GM06990 (cell line): ENCODE data around the gene ARHGAP24.

Experiments
- DNase-seq: peaks from one replicate; pipeline ENCODE4 v3.0.0-alpha.2; 2011; ENCODE audit not compliant: insufficient read length; ENCODE audit errors: extremely low read depth
- H3K27me3 ChIP-seq: replicated peaks from 2 replicates; pipeline ENCODE4 v1.6.0; 2011; ENCODE audit warnings: low read length; ENCODE audit not compliant: control insufficient read depth, insufficient read depth
- H3K36me3 ChIP-seq: 2 replicates; pipeline ENCODE4 v1.5.1; 2011; ENCODE audit warnings: low read length; ENCODE audit not compliant: control insufficient read depth, insufficient read depth
- H3K4me3 ChIP-seq: replicated peaks from 2 replicates; pipeline ENCODE4 v1.5.1; 2011; ENCODE audit warnings: low read depth, mild to moderate bottlenecking, control low read depth, low read length
- TF ChIP-seq, protein P1 (sequence below): IDR thresholded peaks from 2 replicates; pipeline ENCODE4 v1.5.1; 2011; ENCODE audit warnings: low read length, control low read depth, mild to moderate bottlenecking, inconsistent platforms; ENCODE audit not compliant: insufficient read depth, poor library complexity, severe bottlenecking

The ARHGAP24 gene

DNA sequence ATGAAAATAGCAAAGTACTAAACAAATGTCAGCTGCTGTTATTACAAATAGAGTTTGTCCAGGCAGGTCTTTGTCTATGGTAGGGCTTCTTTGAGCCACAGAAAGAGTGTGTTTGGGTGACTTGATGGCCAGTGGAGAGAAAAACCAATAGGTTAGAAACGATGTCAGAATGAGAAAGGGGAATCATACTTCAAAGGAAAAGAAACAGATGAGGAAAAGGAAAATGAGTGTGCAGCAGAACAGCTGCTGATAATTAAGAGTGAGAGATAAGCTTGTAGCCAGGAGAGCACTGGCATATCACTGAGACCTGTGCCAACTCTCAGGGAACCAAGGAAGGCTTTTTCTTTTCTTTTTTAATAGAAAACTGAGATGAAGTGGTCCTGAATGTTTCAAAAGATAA lies 257.2 kb downstream of the ARHGAP24 start:
- Histone ChIP-seq H3K36me3 (no peaks in the 10 kb centered on the region), H3K27me3 (no peaks in the 10 kb centered on the region), H3K4me3 (no peak overlapping the region)
- DNase-seq = no peak
- TF ChIP-seq, protein P1, sequence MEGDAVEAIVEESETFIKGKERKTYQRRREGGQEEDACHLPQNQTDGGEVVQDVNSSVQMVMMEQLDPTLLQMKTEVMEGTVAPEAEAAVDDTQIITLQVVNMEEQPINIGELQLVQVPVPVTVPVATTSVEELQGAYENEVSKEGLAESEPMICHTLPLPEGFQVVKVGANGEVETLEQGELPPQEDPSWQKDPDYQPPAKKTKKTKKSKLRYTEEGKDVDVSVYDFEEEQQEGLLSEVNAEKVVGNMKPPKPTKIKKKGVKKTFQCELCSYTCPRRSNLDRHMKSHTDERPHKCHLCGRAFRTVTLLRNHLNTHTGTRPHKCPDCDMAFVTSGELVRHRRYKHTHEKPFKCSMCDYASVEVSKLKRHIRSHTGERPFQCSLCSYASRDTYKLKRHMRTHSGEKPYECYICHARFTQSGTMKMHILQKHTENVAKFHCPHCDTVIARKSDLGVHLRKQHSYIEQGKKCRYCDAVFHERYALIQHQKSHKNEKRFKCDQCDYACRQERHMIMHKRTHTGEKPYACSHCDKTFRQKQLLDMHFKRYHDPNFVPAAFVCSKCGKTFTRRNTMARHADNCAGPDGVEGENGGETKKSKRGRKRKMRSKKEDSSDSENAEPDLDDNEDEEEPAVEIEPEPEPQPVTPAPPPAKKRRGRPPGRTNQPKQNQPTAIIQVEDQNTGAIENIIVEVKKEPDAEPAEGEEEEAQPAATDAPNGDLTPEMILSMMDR = no peak

DNA sequence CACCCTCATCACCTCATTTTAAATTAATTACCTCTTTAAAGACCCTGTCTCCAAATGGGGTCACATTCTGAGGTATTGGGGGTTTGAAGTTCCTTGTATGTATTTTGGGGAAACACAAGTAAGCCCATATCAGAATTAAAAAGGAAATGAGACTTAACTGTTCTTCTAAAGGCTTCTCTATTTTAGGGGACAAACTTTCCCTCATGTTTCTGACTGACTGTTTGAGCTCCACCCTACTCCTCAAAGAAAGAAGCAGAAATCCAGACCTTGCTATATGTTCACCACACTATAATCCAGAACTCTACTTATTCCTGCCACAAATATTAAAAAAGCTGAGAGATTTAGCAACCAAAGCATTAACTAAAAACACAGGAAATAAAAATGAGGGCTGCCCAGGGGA lies 258.8 kb downstream of the ARHGAP24 start:
- Histone ChIP-seq H3K36me3 (no peaks in the 10 kb centered on the region), H3K4me3 (no peak overlapping the region), H3K27me3 (no peaks in the 10 kb centered on the region)
- DNase-seq = no peak
- TF ChIP-seq, protein P1 = no peak

DNA sequence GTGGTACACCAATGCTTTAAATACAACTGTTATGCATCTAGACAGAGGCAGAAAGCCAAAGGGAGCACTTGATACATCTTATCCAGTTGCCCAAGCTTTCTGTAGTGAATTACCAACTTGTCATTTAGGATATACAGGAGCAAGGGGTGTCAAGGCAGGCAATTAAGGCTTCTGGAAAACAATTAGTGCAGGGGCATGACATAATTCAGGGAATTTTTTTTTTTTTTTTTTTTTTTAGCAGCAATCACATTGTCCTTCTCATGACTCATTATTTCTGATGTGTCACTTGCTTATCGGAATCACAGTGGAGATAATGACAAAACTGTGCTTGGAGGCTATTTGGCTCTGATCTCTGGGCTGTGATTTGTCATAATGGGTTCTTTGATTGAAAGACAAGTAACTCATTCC lies 259.5 kb downstream of the ARHGAP24 start:
- no peak overlapping the region for H3K4me3 ChIP-seq
- H3K36me3 ChIP-seq = no peaks in the 10 kb centered on the region
- no peaks in the 10 kb centered on the region for H3K27me3 ChIP-seq
- TF ChIP-seq, protein P1 = no peak
- DNase-seq = no peak

DNA sequence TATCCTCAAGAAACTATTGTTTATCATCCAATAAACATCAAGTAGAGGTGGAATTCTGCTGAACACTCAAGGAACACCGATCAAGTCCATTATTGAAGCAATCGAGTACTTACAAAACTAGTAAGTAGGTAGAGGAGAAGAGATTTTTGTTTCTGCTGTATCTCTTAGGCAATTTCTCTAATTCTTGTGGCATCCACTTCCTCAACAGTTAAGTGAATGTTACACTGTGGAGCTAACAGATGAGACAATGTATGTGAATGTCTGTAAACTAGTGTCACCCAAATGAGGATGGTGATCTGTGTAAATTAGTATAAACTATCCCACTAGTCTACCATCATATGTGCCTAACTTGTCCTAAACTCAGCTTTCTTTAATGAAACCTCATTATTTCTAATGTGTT lies 261.6 kb downstream of the ARHGAP24 start:
- no peak for DNase-seq
- Histone ChIP-seq H3K36me3 (no peaks in the 10 kb centered on the region), H3K27me3 (no peaks in the 10 kb centered on the region), H3K4me3 (no peak overlapping the region)
- TF ChIP-seq, protein P1 = no peak

DNA sequence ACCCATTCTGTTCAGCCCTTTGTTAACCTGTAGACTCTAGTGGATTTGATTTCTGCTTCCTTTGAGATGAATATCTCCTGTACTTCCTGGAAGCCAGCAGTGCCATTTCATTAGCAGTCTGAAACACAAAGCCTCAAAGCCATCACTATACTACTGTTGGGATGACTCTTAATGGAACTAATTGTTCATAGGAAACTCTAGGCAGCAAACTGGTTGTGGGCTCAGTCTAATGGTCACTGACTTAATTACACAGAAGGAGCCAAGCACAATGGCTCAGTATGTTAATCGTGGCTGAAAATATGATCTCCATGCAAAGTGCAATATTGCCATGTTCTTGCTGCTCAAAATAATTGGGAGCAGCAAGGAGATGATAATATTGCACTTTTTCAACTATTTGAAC lies 262.3 kb downstream of the ARHGAP24 start:
- Histone ChIP-seq H3K4me3 (no peak overlapping the region), H3K27me3 (no peaks in the 10 kb centered on the region), H3K36me3 (no peaks in the 10 kb centered on the region)
- DNase-seq = no peak
- TF ChIP-seq, protein P1 = no peak

DNA sequence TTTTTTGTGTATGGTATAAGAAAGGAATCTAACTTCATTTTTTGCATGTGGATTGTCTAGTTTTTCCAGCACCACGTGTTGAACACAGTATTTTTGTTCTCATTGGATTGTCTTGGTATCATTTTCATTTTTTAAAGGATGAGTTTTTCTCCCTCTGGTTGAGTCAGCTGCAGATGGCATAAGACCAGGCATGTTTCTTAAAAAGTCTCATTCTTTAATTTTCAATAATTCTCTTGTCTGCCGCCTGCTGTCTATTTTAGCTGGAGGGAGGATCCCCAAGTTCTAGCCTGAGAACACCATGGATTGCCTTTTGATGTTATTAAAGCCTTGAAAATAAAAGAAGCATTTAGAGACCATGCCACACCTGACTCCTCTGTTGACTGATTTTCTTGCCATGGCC lies 263.8 kb downstream of the ARHGAP24 start:
- Histone ChIP-seq H3K4me3 (no peak overlapping the region), H3K36me3 (no peaks in the 10 kb centered on the region), H3K27me3 (no peaks in the 10 kb centered on the region)
- TF ChIP-seq, protein P1 = no peak
- DNase-seq = no peak
